ENCODE data around the gene CER1.

CER1 gene

DNA sequence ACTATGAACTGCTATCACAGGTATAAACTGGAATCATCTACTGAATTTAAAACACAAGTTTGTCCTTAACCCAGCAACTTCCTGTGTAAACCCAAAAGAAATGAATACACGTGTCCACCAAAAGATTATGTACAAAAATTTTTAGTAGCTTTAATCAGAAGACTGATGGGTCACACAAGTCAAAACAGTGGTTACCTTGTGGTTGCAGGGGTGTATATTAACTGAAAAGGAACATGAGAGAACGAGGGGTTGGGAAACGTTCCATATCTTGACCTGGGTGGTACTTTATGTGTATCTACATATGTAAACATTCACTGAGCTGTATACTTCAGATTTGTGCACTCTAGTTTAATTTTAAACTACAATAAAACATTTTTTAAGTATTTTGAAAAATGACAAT, 47.9 kb downstream of the CER1 start:
- Histone ChIP-seq H3K4me1 (ENCODE audit: control insufficient read depth, insufficient read depth, low read length) (no peaks in the 10 kb centered on the region), H3K4me3 (ENCODE audit: low read depth, low read length) (no peak overlapping the region), H3K9me3 (ENCODE audit: control insufficient read depth, insufficient read depth, low read depth, low read length) (no peaks in the 10 kb centered on the region), H3K27ac (ENCODE audit: extremely low read depth, low read depth, low read length) (no peak overlapping the region), H3K36me3 (ENCODE audit: control insufficient read depth in 2 of 2, insufficient read depth in 1 of 2, low read length in 2 of 2) (peaks cover 4 to 6% of the 10 kb centered on the region in 2 experiments; a peak in 2 of 3 replicates)
- no peak for TF ChIP-seq ZNF555 (tag by site-specific recombination; conservative IDR thresholded peaks at IDR 0.05)
- no peak for TF ChIP-seq ZNF433 (tag by site-specific recombination; IDR thresholded peaks at IDR 0.05; ENCODE audit: low read depth)
- TF ChIP-seq, protein P1, sequence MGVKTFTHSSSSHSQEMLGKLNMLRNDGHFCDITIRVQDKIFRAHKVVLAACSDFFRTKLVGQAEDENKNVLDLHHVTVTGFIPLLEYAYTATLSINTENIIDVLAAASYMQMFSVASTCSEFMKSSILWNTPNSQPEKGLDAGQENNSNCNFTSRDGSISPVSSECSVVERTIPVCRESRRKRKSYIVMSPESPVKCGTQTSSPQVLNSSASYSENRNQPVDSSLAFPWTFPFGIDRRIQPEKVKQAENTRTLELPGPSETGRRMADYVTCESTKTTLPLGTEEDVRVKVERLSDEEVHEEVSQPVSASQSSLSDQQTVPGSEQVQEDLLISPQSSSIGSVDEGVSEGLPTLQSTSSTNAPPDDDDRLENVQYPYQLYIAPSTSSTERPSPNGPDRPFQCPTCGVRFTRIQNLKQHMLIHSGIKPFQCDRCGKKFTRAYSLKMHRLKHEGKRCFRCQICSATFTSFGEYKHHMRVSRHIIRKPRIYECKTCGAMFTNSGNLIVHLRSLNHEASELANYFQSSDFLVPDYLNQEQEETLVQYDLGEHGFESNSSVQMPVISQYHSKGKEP (tag by site-specific recombination; IDR thresholded peaks at IDR 0.05): no peak
- no peak for TF ChIP-seq KLF7 (tag by site-specific recombination; IDR thresholded peaks at IDR 0.05; ENCODE audit: borderline replicate concordance)
- TF ChIP-seq ZNF548 (tag by site-specific recombination; IDR thresholded peaks at IDR 0.05): no peak
- no peak for TF ChIP-seq WT1 (tag by site-specific recombination; IDR thresholded peaks at IDR 0.05)
- TF ChIP-seq ZNF341 (tag by site-specific recombination; IDR thresholded peaks at IDR 0.05; ENCODE audit: low read depth): no peak
- TF ChIP-seq ZNF747 (tag by site-specific recombination; IDR thresholded peaks at IDR 0.05): no peak
- no peak for TF ChIP-seq IKZF3 (tag by site-specific recombination; IDR thresholded peaks at IDR 0.05)
- TF ChIP-seq KLF10 (tag by site-specific recombination; IDR thresholded peaks at IDR 0.05): no peak
- ChIA-PET POLR2A (no interaction called here), CTCF (interaction anchor here (0.7 to 1.6 kb wide), 2 partner anchors 13 to 76 kb away, joined by 3 to 6 read pairs; no protein-coding TSS in a partner anchor)

DNA sequence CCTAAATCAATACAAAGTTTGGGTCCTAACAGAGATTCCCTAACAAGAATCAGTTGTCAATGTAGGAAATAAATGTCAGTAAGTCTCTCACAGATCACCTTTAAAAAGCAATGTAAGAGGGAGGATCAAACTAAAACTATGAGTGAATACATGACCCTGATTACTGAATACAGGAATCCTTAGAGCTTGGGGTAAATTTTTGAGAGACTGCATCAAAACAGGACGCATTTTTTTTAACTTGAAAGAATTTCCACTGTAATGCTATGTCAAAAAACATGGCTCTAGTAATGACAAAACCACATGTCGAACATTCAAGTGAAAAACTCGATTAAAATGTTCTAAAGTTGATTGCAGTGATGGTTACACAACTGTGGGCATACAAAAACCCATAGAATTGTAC, 51.2 kb downstream of the CER1 start:
- POLR2A ChIA-PET: no interaction called here
- TF ChIP-seq, protein P2, sequence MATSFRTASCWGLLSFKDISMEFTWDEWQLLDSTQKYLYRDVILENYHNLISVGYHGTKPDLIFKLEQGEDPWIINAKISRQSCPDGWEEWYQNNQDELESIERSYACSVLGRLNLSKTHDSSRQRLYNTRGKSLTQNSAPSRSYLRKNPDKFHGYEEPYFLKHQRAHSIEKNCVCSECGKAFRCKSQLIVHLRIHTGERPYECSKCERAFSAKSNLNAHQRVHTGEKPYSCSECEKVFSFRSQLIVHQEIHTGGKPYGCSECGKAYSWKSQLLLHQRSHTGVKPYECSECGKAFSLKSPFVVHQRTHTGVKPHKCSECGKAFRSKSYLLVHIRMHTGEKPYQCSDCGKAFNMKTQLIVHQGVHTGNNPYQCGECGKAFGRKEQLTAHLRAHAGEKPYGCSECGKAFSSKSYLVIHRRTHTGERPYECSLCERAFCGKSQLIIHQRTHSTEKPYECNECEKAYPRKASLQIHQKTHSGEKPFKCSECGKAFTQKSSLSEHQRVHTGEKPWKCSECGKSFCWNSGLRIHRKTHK (tag by site-specific recombination; IDR thresholded peaks at IDR 0.05): no peak
- no peak for TF ChIP-seq KLF10 (tag by site-specific recombination; IDR thresholded peaks at IDR 0.05)
- Histone ChIP-seq H3K4me1 (ENCODE audit: control insufficient read depth, insufficient read depth, low read length) (no peaks in the 10 kb centered on the region), H3K9me3 (ENCODE audit: control insufficient read depth, insufficient read depth, low read depth, low read length) (no peaks in the 10 kb centered on the region), H3K27ac (ENCODE audit: extremely low read depth, low read depth, low read length) (no peak overlapping the region), H3K36me3 (ENCODE audit: control insufficient read depth in 2 of 2, insufficient read depth in 1 of 2, low read length in 2 of 2) (peaks cover 4 to 6% of the 10 kb centered on the region in 2 experiments; a peak in 2 of 3 replicates), H3K4me3 (ENCODE audit: low read depth, low read length) (no peak overlapping the region)
- CTCF ChIA-PET: no interaction called here

DNA sequence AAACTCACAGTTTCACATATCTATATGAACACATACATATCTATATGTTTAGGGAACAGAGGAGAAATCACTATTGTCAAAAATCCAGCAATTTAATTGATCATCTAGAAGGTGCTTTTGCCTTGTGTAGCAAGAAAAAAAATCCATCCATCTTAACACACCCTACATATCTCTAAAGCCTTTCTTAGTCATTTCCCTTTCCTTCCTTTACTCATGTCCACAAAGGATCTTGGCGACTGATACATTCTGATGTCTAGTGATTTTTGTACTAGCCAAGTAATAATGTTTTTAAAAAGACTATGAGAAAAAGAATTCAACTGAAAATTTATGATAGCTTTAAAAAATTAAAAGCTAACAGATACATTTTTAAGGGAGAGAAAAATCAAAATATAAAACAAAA, 51.8 kb downstream of the CER1 start:
- TF ChIP-seq, protein P3, sequence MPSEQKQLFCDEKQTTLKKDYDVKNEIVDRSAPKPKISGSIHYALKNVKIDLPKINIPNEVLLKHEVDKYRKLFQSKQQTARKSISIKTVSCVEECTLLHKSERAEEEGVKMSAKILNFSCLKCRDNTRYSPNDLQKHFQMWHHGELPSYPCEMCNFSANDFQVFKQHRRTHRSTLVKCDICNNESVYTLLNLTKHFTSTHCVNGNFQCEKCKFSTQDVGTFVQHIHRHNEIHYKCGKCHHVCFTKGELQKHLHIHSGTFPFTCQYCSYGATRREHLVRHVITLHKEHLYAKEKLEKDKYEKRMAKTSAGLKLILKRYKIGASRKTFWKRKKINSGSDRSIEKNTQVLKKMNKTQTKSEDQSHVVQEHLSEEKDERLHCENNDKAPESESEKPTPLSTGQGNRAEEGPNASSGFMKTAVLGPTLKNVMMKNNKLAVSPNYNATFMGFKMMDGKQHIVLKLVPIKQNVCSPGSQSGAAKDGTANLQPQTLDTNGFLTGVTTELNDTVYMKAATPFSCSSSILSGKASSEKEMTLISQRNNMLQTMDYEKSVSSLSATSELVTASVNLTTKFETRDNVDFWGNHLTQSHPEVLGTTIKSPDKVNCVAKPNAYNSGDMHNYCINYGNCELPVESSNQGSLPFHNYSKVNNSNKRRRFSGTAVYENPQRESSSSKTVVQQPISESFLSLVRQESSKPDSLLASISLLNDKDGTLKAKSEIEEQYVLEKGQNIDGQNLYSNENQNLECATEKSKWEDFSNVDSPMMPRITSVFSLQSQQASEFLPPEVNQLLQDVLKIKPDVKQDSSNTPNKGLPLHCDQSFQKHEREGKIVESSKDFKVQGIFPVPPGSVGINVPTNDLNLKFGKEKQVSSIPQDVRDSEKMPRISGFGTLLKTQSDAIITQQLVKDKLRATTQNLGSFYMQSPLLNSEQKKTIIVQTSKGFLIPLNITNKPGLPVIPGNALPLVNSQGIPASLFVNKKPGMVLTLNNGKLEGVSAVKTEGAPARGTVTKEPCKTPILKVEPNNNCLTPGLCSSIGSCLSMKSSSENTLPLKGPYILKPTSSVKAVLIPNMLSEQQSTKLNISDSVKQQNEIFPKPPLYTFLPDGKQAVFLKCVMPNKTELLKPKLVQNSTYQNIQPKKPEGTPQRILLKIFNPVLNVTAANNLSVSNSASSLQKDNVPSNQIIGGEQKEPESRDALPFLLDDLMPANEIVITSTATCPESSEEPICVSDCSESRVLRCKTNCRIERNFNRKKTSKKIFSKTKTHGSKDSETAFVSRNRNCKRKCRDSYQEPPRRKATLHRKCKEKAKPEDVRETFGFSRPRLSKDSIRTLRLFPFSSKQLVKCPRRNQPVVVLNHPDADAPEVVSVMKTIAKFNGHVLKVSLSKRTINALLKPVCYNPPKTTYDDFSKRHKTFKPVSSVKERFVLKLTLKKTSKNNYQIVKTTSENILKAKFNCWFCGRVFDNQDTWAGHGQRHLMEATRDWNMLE (tag by site-specific recombination; conservative IDR thresholded peaks at IDR 0.05; ENCODE audit: low read depth): no peak
- Histone ChIP-seq H3K27ac (ENCODE audit: extremely low read depth, low read depth, low read length) (no peak overlapping the region), H3K4me3 (ENCODE audit: low read depth, low read length) (no peak overlapping the region), H3K36me3 (ENCODE audit: control insufficient read depth in 2 of 2, insufficient read depth in 1 of 2, low read length in 2 of 2) (peaks cover 4 to 6% of the 10 kb centered on the region in 2 experiments; a peak in 2 of 3 replicates), H3K9me3 (ENCODE audit: control insufficient read depth, insufficient read depth, low read depth, low read length) (no peaks in the 10 kb centered on the region), H3K4me1 (ENCODE audit: control insufficient read depth, insufficient read depth, low read length) (no peaks in the 10 kb centered on the region)
- CTCF ChIA-PET: interaction anchor here (1.0 to 1.2 kb wide), 2 partner anchors 10 to 18 kb away, joined by 3 to 7 read pairs; no protein-coding TSS in a partner anchor
- POLR2A ChIA-PET: no interaction called here
